ENCODE measurements around the gene KIAA2012.
"Not testable (repeated sequence)": the region's sequence is repeated elsewhere in the genome, so short reads cannot be mapped to it uniquely, and the experiment has no call there.

Gene KIAA2012

DNA sequence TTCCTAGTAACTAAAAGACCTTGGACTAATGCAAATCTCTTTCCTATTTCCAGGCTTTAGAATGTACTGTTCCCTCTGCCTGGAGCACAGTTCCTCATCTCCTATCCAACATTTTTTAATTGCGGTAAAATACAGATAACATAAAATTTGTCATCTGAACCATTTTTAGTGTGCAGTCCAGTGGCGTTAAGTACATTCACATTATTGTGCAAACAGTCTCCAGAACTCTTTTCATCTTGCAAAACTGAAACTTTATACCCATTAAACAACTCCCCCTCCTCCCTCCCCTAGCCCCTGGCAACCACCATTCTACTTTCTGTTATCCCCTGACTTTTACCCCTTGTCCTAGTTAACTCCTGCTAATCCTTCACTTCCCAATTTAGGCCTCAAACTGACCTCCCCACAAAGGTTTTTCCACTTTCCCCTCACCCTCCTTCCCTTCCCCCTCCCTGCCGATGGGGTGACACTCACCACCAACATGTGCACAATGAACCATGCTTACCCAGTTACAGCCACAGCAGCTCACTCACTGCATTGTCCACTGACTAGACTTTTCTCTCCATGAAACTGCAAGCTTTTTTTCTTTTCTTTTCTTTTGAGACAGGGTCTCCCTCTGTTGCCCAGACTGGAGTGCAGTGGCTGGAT lies 54.8 kb downstream of the KIAA2012 start:
- no peak for DNase-seq
- H3K4me3 ChIP-seq (ENCODE audit: low read depth, low read length), result no peak overlapping the region
- no peak overlapping the region for H3K27ac ChIP-seq
- H3K9me3 ChIP-seq (ENCODE audit: severe bottlenecking), result no peaks in the 10 kb centered on the region
- H3K27me3 ChIP-seq (ENCODE audit: insufficient read depth, low read depth, severe bottlenecking), result no peaks in the 10 kb centered on the region
- TF ChIP-seq, protein P1, sequence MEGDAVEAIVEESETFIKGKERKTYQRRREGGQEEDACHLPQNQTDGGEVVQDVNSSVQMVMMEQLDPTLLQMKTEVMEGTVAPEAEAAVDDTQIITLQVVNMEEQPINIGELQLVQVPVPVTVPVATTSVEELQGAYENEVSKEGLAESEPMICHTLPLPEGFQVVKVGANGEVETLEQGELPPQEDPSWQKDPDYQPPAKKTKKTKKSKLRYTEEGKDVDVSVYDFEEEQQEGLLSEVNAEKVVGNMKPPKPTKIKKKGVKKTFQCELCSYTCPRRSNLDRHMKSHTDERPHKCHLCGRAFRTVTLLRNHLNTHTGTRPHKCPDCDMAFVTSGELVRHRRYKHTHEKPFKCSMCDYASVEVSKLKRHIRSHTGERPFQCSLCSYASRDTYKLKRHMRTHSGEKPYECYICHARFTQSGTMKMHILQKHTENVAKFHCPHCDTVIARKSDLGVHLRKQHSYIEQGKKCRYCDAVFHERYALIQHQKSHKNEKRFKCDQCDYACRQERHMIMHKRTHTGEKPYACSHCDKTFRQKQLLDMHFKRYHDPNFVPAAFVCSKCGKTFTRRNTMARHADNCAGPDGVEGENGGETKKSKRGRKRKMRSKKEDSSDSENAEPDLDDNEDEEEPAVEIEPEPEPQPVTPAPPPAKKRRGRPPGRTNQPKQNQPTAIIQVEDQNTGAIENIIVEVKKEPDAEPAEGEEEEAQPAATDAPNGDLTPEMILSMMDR (IDR thresholded peaks at IDR 0.05; ENCODE audit: low read depth, low read length), result no peak
- H3K36me3 ChIP-seq, result no peaks in the 10 kb centered on the region

DNA sequence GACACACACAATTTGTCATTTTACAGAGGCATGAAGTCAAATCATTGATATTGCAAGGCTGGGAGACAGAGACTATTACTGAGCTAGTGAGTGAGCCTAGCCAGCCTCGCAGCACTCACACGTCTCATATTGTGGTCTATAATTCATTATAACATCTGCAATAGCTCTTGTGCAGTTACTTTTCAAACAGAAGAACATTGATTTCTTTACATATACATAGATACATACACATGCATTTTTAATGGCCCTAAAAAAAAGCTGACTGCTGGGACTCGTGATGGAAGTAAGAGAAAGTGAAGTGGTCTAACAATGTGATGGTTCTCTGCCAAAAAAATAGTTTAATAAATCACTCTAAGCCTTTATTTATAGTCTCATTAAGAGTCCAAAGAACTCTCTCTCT lies 56.8 kb downstream of the KIAA2012 start:
- H3K4me3 ChIP-seq (ENCODE audit: low read depth, low read length), result no peak overlapping the region
- H3K27ac ChIP-seq, result no peak overlapping the region

DNA sequence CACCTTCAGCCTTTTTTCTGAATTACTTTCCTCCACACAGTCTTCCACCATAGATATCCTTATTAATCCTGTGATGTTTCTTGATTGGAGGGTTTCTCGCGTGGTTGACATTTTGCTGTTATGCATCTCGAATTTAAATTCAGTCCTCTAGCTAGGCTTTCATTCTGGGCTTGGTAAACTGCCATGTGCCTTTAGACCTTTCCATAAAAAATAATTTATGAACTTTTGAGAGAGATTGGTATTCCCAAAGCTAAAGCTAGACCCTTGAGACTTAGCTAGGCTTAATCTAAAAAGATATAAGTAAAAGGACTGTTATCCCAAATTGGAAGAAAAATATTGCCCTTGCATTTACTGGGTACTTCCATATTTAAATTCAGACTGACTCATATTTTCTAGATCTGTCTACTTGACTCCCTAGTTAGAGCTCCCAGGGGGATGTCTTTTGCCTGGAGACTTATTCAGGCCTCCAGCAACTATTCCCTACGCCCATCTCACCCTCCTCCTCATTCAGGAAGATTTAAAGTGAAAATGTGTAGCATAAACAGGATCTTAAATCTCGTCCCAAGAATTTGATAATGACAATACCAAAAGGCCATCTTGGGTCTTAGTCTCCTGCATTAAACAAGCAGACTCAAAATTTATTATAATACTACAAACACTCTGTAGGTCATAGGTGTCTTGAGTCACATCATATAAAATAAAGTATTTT lies 60.3 kb downstream of the KIAA2012 start:
- Histone ChIP-seq H3K9me3 (ENCODE audit: severe bottlenecking) (no peaks in the 10 kb centered on the region), H3K27me3 (ENCODE audit: insufficient read depth, low read depth, severe bottlenecking) (no peaks in the 10 kb centered on the region)

More for the DNA sequence above, 56.8 kb downstream of the KIAA2012 start:
- no peaks in the 10 kb centered on the region for H3K9me3 ChIP-seq (ENCODE audit: severe bottlenecking)
- no peak for DNase-seq
- no peaks in the 10 kb centered on the region for H3K36me3 ChIP-seq
- H3K27me3 ChIP-seq (ENCODE audit: insufficient read depth, low read depth, severe bottlenecking), result no peaks in the 10 kb centered on the region
- TF ChIP-seq, protein P1 (IDR thresholded peaks at IDR 0.05; ENCODE audit: low read depth, low read length), result no peak

DNA sequence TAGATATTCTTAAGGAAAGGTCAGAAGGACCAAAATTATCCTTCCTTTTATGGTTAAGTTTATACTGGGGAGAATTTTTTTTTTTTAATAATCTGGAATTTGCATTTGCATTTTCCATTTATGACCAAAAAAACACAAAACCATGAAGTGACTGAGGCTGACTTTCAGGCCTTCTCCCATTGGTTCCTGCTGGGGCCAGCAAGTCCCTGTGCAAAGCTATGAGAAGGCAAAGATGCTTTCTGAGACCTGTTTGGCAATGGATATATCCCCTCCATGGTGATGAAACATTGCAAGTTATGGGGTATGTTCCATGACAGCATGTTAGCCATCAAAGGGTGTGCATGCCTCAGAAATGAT lies 60.8 kb downstream of the KIAA2012 start:
- no peaks in the 10 kb centered on the region for H3K36me3 ChIP-seq
- no peak for DNase-seq
- no peaks in the 10 kb centered on the region for H3K27me3 ChIP-seq (ENCODE audit: insufficient read depth, low read depth, severe bottlenecking)
- no peak overlapping the region for H3K27ac ChIP-seq
- no peaks in the 10 kb centered on the region for H3K9me3 ChIP-seq (ENCODE audit: severe bottlenecking)
- no peak overlapping the region for H3K4me3 ChIP-seq (ENCODE audit: low read depth, low read length)
- TF ChIP-seq, protein P1 (IDR thresholded peaks at IDR 0.05; ENCODE audit: low read depth, low read length), result no peak

More for the DNA sequence above, 60.3 kb downstream of the KIAA2012 start:
- TF ChIP-seq, protein P1 (IDR thresholded peaks at IDR 0.05; ENCODE audit: low read depth, low read length), result no peak
- H3K36me3 ChIP-seq, result no peaks in the 10 kb centered on the region
- DNase-seq, result no peak
- no peak overlapping the region for H3K4me3 ChIP-seq (ENCODE audit: low read depth, low read length)
- H3K27ac ChIP-seq, result no peak overlapping the region

DNA sequence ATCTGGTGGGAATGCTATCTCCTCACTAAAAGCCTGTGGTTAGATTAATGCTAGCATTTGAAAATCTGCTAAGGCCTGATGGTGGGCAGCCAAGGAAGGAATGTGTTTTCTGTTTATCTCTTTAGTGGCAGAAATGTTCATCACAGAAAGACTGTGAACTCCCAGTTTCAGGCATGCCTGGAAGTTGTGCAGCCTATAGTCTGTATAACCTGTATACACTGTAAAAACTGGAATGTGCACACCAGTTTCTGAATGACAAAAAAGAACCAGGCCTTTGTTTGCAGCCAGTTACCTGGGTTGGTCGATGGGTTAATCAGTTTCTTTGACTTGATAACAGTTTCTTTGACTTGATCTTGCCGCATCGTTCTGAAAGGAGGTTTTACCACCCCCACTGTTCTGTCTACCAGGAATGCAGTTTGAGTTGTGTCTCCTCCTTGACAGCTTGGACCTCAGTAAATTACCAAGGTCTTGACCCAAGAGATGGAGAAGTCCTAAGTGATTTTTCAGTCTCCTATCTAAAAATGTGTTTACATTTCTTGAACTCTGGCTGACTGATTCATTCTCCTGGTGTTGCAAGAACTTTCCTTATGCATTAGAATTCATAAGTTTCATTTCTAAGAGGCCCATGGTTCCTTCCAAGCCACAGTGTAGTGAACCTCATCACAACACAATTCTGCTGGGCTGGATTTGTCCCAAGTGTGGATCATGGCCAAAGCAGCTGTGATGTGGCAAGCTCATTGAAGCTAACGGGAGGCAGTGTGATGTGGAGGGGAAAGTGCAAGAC lies 62.2 kb downstream of the KIAA2012 start:
- DNase-seq, result no peak
- Histone ChIP-seq H3K27ac (no peak overlapping the region), H3K4me3 (ENCODE audit: low read depth, low read length) (no peak overlapping the region), H3K27me3 (ENCODE audit: insufficient read depth, low read depth, severe bottlenecking) (no peaks in the 10 kb centered on the region), H3K9me3 (ENCODE audit: severe bottlenecking) (no peaks in the 10 kb centered on the region), H3K36me3 (no peaks in the 10 kb centered on the region)
- TF ChIP-seq, protein P1 (IDR thresholded peaks at IDR 0.05; ENCODE audit: low read depth, low read length), result no peak

DNA sequence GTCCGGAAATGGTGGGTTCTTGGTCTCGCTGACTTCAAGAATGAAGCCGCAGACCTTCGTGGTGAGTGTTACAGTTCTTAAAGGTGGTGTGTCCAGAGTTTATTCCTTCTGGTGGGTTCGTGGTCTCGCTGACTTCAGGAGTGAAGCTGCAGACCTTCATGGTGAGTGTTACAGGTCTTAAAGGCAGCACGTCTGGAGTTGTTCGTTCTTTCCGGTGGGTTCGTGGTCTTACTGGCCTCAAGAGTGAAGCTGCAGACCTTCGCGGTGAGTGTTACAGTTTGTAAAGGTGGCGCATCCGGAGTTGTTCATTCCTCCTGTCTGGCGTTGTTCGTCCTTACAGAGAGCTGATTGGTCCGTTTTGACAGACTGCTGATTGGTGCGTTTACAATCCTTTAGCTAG lies 63.0 kb downstream of the KIAA2012 start:
- not testable (repeated sequence) for DNase-seq; H3K27ac ChIP-seq; H3K36me3 ChIP-seq; H3K27me3 ChIP-seq (ENCODE audit: insufficient read depth, low read depth, severe bottlenecking); H3K9me3 ChIP-seq (ENCODE audit: severe bottlenecking); H3K4me3 ChIP-seq (ENCODE audit: low read depth, low read length)
